ENCODE data around the gene CRADD.
"Not testable (repeated sequence)": the region's sequence is repeated elsewhere in the genome, so short reads cannot be mapped to it uniquely, and the experiment has no call there.

Gene CRADD

GRCh38 chr12:93734784-93735183 is 57.6 kb downstream of the CRADD start:
- FAIRE-seq (no peak), DNase-seq (ENCODE audit: low spot score) (no peak)

DNA sequence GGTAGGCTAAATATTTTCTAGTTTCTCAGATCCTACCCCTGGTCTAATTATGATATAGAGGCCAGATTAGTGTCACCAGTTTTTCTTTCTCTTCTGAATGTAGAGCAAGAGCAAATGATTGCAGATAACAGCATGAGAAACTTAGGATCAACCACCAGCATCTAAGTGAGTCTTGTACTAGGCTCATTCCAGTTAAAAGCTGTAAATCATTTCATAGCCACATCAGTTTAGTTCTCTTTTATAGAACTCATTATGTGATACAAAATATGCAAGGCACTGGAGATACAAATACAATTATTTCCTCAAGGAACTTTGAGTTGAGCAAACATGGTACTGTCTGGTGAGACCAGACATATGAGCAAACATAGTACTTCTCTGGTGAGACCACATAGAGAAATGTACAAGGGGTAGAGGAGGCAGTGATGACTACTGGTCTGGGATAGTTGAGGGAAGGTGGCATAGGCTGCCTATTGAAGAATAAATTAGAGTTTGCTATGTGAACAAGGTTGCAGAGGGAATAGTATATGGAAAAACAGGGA is 59.5 kb downstream of the CRADD start:
- DNase-seq (ENCODE audit: low spot score) = no peak
- FAIRE-seq = no peak

- FAIRE-seq (no peak), DNase-seq (ENCODE audit: low spot score) (no peak)
These were observed 60.5 kb downstream of the CRADD start for GRCh38 chr12:93737457-93738198.

- DNase-seq (ENCODE audit: low spot score) (no peak), FAIRE-seq (no peak)
These were observed 61.3 kb downstream of the CRADD start for GRCh38 chr12:93738199-93739058.

GRCh38 chr12:93740751-93741150 is 63.6 kb downstream of the CRADD start:
- FAIRE-seq (no peak), DNase-seq (ENCODE audit: low spot score) (no peak)

GRCh38 chr12:93741659-93742109 is 64.5 kb downstream of the CRADD start:
- FAIRE-seq = no peak

GRCh38 chr12:93742110-93742934 is 65.1 kb downstream of the CRADD start:
- DNase-seq (ENCODE audit: low spot score) (peak; percentile 70), FAIRE-seq (no peak)

More at GRCh38 chr12:93741659-93742109, 64.5 kb downstream of the CRADD start:
- DNase-seq (ENCODE audit: low spot score) = peak; percentile 24

GRCh38 chr12:93743229-93743998 is 66.2 kb downstream of the CRADD start:
- FAIRE-seq (no peak), DNase-seq (ENCODE audit: low spot score) (no peak)

DNA sequence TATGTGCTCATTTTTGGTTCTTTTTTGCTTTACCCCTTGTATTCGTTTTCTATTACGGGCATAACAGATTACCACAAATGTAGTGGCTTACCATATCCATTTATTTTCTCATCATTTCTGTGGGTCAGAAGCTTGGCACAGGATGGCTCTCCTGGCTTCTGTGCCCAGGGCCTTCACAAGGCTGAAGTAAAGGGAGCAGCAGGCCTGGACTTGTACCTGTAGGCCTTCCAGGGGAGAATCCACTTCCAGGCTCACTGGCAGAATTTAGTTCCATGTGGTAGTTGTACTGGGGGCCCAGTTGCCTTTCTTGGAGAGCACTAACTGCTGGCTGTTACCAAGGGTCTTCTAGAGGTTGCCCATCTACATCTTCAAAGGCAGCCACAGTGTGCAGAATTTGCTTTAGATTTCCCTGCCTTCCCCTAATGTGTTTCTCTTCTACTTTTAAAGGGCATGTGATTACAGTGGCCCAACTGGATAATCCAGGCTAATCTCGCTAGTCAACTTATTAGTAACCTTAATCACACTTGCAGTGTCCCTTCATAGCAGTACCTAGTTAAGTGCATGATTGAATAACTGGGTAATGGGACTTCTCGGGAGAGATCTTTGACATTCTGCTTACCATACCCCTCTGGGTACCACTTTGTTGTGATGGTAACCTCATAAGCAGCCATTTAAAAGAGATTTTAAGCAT is 67.0 kb downstream of the CRADD start:
- DNase-seq (ENCODE audit: low spot score) (no peak), FAIRE-seq (no peak)

GRCh38 chr12:93745286-93745685 is 68.1 kb downstream of the CRADD start:
- no peak for DNase-seq (ENCODE audit: low spot score)
- no peak for FAIRE-seq

GRCh38 chr12:93746572-93747168 is 69.5 kb downstream of the CRADD start:
- DNase-seq (ENCODE audit: low spot score) (no peak), FAIRE-seq (no peak)

GRCh38 chr12:93748672-93749383 is 71.7 kb downstream of the CRADD start:
- no peak for DNase-seq (ENCODE audit: low spot score)

GRCh38 chr12:93749515-93749914 is 72.3 kb downstream of the CRADD start:
- FAIRE-seq (no peak), DNase-seq (ENCODE audit: low spot score) (no peak)

More at GRCh38 chr12:93748672-93749383, 71.7 kb downstream of the CRADD start:
- no peak for FAIRE-seq

GRCh38 chr12:93750056-93750455 is 72.9 kb downstream of the CRADD start:
- DNase-seq (ENCODE audit: low spot score) = no peak
- no peak for FAIRE-seq

DNA sequence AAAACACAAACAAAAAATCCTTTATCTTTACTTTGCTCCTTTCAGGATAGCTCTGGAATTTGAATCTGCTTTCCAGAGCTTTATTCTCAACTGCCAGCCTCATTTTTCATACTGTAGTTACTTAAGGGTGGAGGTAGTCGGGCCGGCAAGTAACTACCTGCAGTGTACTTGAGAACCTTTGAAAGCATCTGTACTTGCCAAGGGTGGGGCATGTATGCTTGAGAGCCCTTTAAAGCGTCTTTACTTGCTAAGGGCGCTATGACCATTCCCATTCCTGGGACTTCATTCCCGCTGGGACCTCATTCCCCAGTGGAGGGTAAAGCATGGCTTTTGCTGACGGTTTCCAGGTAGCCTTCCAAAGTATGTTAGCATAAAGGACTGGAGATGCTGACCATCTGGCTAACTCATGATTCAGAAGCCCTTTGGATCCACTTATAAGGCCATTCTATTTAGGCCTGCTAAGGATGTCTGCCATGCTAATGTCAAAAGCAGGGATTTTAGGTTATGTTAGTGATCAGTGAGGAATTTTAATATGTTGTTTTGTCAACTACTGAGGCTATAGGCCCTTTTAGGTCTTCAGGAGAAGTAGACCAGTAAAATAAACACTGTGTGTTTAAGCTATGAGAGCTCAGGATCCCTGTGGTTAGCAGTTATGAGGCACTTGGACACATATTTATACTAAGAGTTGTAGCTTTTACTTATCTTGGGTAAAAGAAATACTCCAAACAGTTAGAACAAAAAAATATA is 74.9 kb downstream of the CRADD start:
- FAIRE-seq (no peak), DNase-seq (ENCODE audit: low spot score) (no peak)

DNA sequence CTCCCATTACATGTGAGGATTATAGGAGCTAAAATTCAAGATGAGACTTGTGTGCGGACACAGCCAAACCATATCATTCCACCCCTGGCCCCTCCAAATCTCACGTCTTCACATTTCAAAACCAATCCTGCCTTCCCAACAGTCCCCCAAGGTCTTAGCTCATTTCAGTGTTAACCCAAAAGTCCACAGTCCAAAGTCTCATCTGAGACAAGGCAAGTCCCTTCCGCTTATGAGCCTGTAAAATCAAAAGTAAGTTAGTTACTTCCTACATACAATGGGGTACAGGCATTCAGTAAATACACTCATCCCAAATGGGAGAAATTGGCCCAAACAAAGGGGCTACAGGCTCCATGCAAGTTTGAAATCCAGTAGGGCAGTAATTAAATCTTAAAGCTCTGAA is 76.1 kb downstream of the CRADD start:
- DNase-seq (ENCODE audit: low spot score) (no peak), FAIRE-seq (no peak)

GRCh38 chr12:93753838-93754429 is 76.8 kb downstream of the CRADD start:
- FAIRE-seq (no peak), DNase-seq (ENCODE audit: low spot score) (no peak)

DNA sequence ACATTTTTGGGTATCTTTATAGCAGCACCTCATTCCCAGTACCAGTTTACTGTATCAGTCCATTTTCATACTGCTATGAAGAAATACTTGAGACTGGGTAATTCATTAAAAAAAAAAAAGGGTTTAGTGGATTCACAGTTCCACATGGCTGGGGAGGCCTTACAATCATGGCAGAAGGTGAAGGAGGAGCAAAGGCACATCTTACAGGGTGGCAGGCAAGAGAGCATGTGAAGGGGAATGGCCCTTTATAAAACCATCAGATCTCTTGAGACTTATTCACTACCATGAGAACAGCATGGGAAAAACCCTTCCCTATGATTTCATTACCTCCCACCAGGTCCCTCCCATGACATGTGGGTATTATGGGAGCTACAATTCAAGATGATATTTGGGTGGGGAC is 77.7 kb downstream of the CRADD start:
- DNase-seq (ENCODE audit: low spot score); FAIRE-seq: not testable (repeated sequence)
